H9 (cell line): ENCODE results near the gene VSTM4. TPM values are rescaled to one million over a fixed set of nuclear protein-coding genes. Genes with fewer than 3 reads are reported as not detected.

Experiments
- DNase-seq: peaks from one replicate; pipeline ENCODE4 v3.0.0-alpha.2; 2017
- H2AFZ ChIP-seq: one replicate; pipeline ENCODE4 v1.6.1; 2013; ENCODE audit warnings: mild to moderate bottlenecking, low read length, control low read depth, moderate library complexity
- H2AK5ac ChIP-seq: 2 replicates; pipeline ENCODE4 v1.6.1; 2013; ENCODE audit warnings: low read length, control low read depth, mixed read lengths; ENCODE audit not compliant: insufficient read length
- H2BK120ac ChIP-seq: one replicate; pipeline ENCODE4 v1.6.1; 2013; ENCODE audit warnings: low read depth, mild to moderate bottlenecking, low read length, control low read depth, inconsistent platforms; ENCODE audit not compliant: poor library complexity, severe bottlenecking
- H2BK12ac ChIP-seq: 2 replicates; pipeline ENCODE4 v1.6.1; 2013; ENCODE audit warnings: low read length, control low read depth, mixed read lengths, low read depth; ENCODE audit not compliant: insufficient read length
- H2BK15ac ChIP-seq: 2 replicates; pipeline ENCODE4 v1.6.1; 2013; ENCODE audit warnings: low read depth, low read length, control low read depth
- H2BK20ac ChIP-seq: one replicate; pipeline ENCODE4 v1.6.1; 2013; ENCODE audit warnings: low read depth, mild to moderate bottlenecking, low read length, control low read depth, inconsistent platforms; ENCODE audit not compliant: poor library complexity, severe bottlenecking
- H2BK5ac ChIP-seq: 2 replicates; pipeline ENCODE4 v1.6.1; 2013; ENCODE audit warnings: low read length, control low read depth, mixed read lengths; ENCODE audit not compliant: insufficient read length
- H3K14ac ChIP-seq: 2 replicates; pipeline ENCODE4 v1.6.1; 2013; ENCODE audit warnings: low read length, control low read depth; ENCODE audit not compliant: insufficient read depth
- H3K18ac ChIP-seq: 2 replicates; pipeline ENCODE4 v1.6.1; 2013; ENCODE audit warnings: low read depth, mild to moderate bottlenecking, mixed read lengths, low read length, control low read depth; ENCODE audit not compliant: insufficient read length
- H3K23ac ChIP-seq: 2 replicates; pipeline ENCODE4 v1.6.1; 2013; ENCODE audit warnings: low read length, control low read depth, mixed read lengths, low read depth; ENCODE audit not compliant: insufficient read length
- H3K23me2 ChIP-seq: 2 replicates; pipeline ENCODE4 v1.6.1; 2013; ENCODE audit warnings: low read depth, mild to moderate bottlenecking, mixed read lengths, low read length, control low read depth; ENCODE audit not compliant: insufficient read length, poor library complexity, severe bottlenecking
- H3K27ac ChIP-seq: 2 replicates; pipeline ENCODE4 v1.5.1; 2013; ENCODE audit warnings: low read length, control low read depth, mixed read lengths, low read depth; ENCODE audit not compliant: insufficient read length
- H3K27me3 ChIP-seq: 2 replicates; pipeline ENCODE4 v1.6.1; 2013; ENCODE audit warnings: low read length, control low read depth, inconsistent platforms; ENCODE audit not compliant: insufficient read depth
- H3K4ac ChIP-seq: 2 replicates; pipeline ENCODE4 v1.6.1; 2013; ENCODE audit warnings: low read depth, mild to moderate bottlenecking, control low read depth, inconsistent platforms, low read length, moderate library complexity
- H3K4me1 ChIP-seq: 2 replicates; pipeline ENCODE4 v1.6.1; 2013; ENCODE audit warnings: low read length, control low read depth, inconsistent platforms; ENCODE audit not compliant: insufficient read depth
- H3K4me2 ChIP-seq: 2 replicates; pipeline ENCODE4 v1.6.1; 2013; ENCODE audit warnings: low read length, control low read depth, mixed read lengths; ENCODE audit not compliant: insufficient read length, insufficient read depth
- H3K56ac ChIP-seq: 2 replicates; pipeline ENCODE4 v1.6.1; 2013; ENCODE audit warnings: low read depth, mild to moderate bottlenecking, mixed read lengths, low read length, control low read depth; ENCODE audit not compliant: insufficient read length
- H3K79me1 ChIP-seq: 2 replicates; pipeline ENCODE4 v1.6.1; 2013; ENCODE audit warnings: low read depth, mild to moderate bottlenecking, moderate library complexity, low read length, control low read depth, inconsistent platforms; ENCODE audit not compliant: insufficient read depth, poor library complexity, severe bottlenecking
- H3K79me2 ChIP-seq: 2 replicates; pipeline ENCODE4 v1.6.1; 2013; ENCODE audit warnings: low read length, control low read depth, inconsistent platforms; ENCODE audit not compliant: insufficient read depth
- H3K9ac ChIP-seq: 2 replicates; pipeline ENCODE4 v1.6.1; 2013; ENCODE audit warnings: low read length, control low read depth, mixed read lengths; ENCODE audit not compliant: insufficient read length; ENCODE audit errors: extremely low read depth
- H3K9me3 ChIP-seq: one replicate; pipeline ENCODE4 v1.6.1; 2013; ENCODE audit warnings: low read depth, low read length, inconsistent platforms; ENCODE audit not compliant: control insufficient read depth
- H3T11ph ChIP-seq: one replicate; pipeline ENCODE4 v1.6.1; 2013; ENCODE audit warnings: mild to moderate bottlenecking, low read length, control low read depth, inconsistent platforms
- H4K20me1 ChIP-seq: one replicate; pipeline ENCODE4 v1.6.1; 2013; ENCODE audit not compliant: control insufficient read depth, insufficient read length, insufficient read depth
- H4K5ac ChIP-seq: 2 replicates; pipeline ENCODE4 v1.6.1; 2013; ENCODE audit warnings: low read depth, mild to moderate bottlenecking, mixed read lengths, low read length, control low read depth; ENCODE audit not compliant: insufficient read length
- H4K8ac ChIP-seq: replicated peaks from 2 replicates; pipeline ENCODE4 v1.6.1; 2013; ENCODE audit warnings: low read length, control low read depth, mixed read lengths, low read depth; ENCODE audit not compliant: insufficient read length
- H4K91ac ChIP-seq: 2 replicates; pipeline ENCODE4 v1.6.1; 2013; ENCODE audit warnings: low read depth, mild to moderate bottlenecking, moderate library complexity, mixed read lengths, low read length, control low read depth; ENCODE audit not compliant: insufficient read length
- H3K27ac Mint-ChIP-seq, 3 experiments: 2 replicates in 2 of 3; 3 replicates in 1 of 3; pipeline ENCODE4 v1.8.0; 2020 to 2021; ENCODE audit warnings: mixed read lengths in 3 of 3, mild to moderate bottlenecking in 1 of 3, moderate library complexity in 1 of 3
- H3K27me3 Mint-ChIP-seq: 2 replicates; pipeline ENCODE4 v1.8.0; 2021; ENCODE audit warnings: low read depth, mild to moderate bottlenecking, moderate library complexity, mixed read lengths
- H3K36me3 Mint-ChIP-seq, 3 experiments: 2 replicates in 2 of 3; 3 replicates in 1 of 3; pipeline ENCODE4 v1.8.0; 2020 to 2021; ENCODE audit warnings: low read depth in 3 of 3, mixed read lengths in 3 of 3; ENCODE audit not compliant: insufficient read depth in 1 of 3
- H3K4me1 Mint-ChIP-seq, 2 experiments: 2 replicates each; pipeline ENCODE4 v1.8.0; 2020; ENCODE audit warnings: mixed read lengths in 2 of 2
- H3K4me3 Mint-ChIP-seq, 2 experiments: 2 replicates in 1 of 2; 3 replicates in 1 of 2; pipeline ENCODE4 v1.8.0; 2020 to 2021; ENCODE audit warnings: mild to moderate bottlenecking in 2 of 2, mixed read lengths in 2 of 2, moderate library complexity in 1 of 2
- H3K9me3 Mint-ChIP-seq, 2 experiments: 2 replicates in 1 of 2; 3 replicates in 1 of 2; pipeline ENCODE4 v1.8.0; 2020; ENCODE audit warnings: mild to moderate bottlenecking in 2 of 2, mixed read lengths in 2 of 2, moderate library complexity in 1 of 2
- WGBS: extraction: QIAGEN DNeasy Blood & Tissue Kit; methylation state at CpG from one replicate; pipeline ENCODE4 v1.1.7; 2013; ENCODE audit warnings: missing lambda C conversion rate, low lambda C conversion rate, mixed read lengths; ENCODE audit not compliant: insufficient read length; ENCODE audit errors: extremely low coverage; 5-methylcytosine and 5-hydroxymethylcytosine counted together
- total RNA-seq: library from RNA; stranded (reverse); gene quantifications from 2 replicates; pipeline ENCODE4 v1.2.1, GENCODE V29; 2021
- TF ChIP-seq, protein P1 (sequence below): fragments of 200-600 bp; sonication (generic); conservative IDR thresholded peaks from 3 replicates; pipeline ENCODE4 v1.8.0; 2021; ENCODE audit warnings: antibody characterized with exemption, mild to moderate bottlenecking

The VSTM4 gene
- total RNA-seq, 1 experiment from 2014 or later = 0.44 TPM

DNA sequence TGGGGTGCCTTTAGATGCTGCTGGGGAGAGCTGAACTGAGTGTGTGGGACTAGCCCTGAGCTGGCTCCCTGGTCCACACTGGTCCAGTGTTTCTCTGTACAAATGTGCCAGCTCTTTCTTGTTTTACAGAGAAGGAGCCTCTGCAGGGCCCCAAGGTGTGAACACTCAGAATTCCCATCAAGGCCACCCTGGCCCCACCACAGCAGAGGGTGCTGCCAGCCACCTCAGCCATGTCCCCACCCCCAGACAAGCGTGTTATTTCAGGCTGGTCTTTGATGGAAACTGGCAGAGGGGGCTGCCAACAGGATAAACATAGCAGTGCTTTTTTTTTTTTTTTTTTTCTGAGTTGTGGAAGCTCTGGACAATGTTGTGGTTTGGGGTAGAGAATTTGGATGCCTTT, 107.2 kb downstream of the VSTM4 start:
- DNase-seq = no peak
- Histone ChIP-seq H3K23me2 (no peaks in the 10 kb centered on the region), H3K79me2 (no peaks in the 10 kb centered on the region), H3K9me3 (no peaks in the 10 kb centered on the region), H2BK15ac (no peak overlapping the region), H2AFZ (no peak overlapping the region), H3K23ac (no peak overlapping the region), H2BK120ac (no peak overlapping the region), H3K14ac (no peak overlapping the region), H3K27me3 (no peaks in the 10 kb centered on the region), H3T11ph (no peak overlapping the region), H3K79me1 (no peaks in the 10 kb centered on the region), H2BK5ac (no peak overlapping the region), H3K4me1 (no peaks in the 10 kb centered on the region), H4K91ac (no peak overlapping the region), H3K4ac (no peak overlapping the region), H2AK5ac (no peak overlapping the region), H3K18ac (no peak overlapping the region), H3K9ac (no peak overlapping the region), H3K56ac (no peak overlapping the region), H4K5ac (no peak overlapping the region), H4K20me1 (no peaks in the 10 kb centered on the region), H4K8ac (no peak overlapping the region), H3K27ac (no peak overlapping the region), H2BK12ac (no peak overlapping the region), H3K4me2 (no peak overlapping the region), H2BK20ac (no peak overlapping the region)
- TF ChIP-seq, protein P1, sequence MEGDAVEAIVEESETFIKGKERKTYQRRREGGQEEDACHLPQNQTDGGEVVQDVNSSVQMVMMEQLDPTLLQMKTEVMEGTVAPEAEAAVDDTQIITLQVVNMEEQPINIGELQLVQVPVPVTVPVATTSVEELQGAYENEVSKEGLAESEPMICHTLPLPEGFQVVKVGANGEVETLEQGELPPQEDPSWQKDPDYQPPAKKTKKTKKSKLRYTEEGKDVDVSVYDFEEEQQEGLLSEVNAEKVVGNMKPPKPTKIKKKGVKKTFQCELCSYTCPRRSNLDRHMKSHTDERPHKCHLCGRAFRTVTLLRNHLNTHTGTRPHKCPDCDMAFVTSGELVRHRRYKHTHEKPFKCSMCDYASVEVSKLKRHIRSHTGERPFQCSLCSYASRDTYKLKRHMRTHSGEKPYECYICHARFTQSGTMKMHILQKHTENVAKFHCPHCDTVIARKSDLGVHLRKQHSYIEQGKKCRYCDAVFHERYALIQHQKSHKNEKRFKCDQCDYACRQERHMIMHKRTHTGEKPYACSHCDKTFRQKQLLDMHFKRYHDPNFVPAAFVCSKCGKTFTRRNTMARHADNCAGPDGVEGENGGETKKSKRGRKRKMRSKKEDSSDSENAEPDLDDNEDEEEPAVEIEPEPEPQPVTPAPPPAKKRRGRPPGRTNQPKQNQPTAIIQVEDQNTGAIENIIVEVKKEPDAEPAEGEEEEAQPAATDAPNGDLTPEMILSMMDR = no peak
- Mint-ChIP-seq H3K27ac (no peak overlapping the region), H3K36me3 (no peaks in the 10 kb centered on the region), H3K9me3 (no peaks in the 10 kb centered on the region), H3K4me1 (peaks cover 5% of the 10 kb centered on the region in 2 experiments), H3K27me3 (peaks cover 9% of the 10 kb centered on the region), H3K4me3 (no peak overlapping the region)
- WGBS = no CpG with 5 or more reads among the region's 1 CpG
